Kidney capillary endothelial cell (primary cell): Measurements from ENCODE around the gene RAD50.
"Not testable (repeated sequence)": the region's sequence is repeated elsewhere in the genome, so short reads cannot be mapped to it uniquely, and the experiment has no call there.

Source experiments
- DNase-seq: peaks from one replicate; pipeline ENCODE4 v3.0.0-alpha.2; 2018; ENCODE audit warnings: low spot score

RAD50 gene

GRCh38 chr5:132675936-132676689 is 119.3 kb downstream of the RAD50 start:
- DNase-seq: no peak

GRCh38 chr5:132677191-132677590 is 120.4 kb downstream of the RAD50 start:
- peak; percentile 84 for DNase-seq

- no peak for DNase-seq
These were observed 121.1 kb downstream of the RAD50 start for GRCh38 chr5:132677682-132678400.

- DNase-seq: no peak
These were observed 122.0 kb downstream of the RAD50 start for GRCh38 chr5:132678735-132679134.

- DNase-seq: no peak
These were observed 122.4 kb downstream of the RAD50 start for GRCh38 chr5:132679166-132679565.

GRCh38 chr5:132679717-132680380 is 123.1 kb downstream of the RAD50 start:
- DNase-seq: no peak

GRCh38 chr5:132680780-132681475 is 124.2 kb downstream of the RAD50 start:
- no peak for DNase-seq

GRCh38 chr5:132681476-132681831 is 124.7 kb downstream of the RAD50 start:
- DNase-seq: no peak

GRCh38 chr5:132681983-132682382 is 125.2 kb downstream of the RAD50 start:
- no peak for DNase-seq

GRCh38 chr5:132684491-132684890 is 127.7 kb downstream of the RAD50 start:
- no peak for DNase-seq

- no peak for DNase-seq
These were observed 128.3 kb downstream of the RAD50 start for GRCh38 chr5:132684922-132685720.

- no peak for DNase-seq
These were observed 129.4 kb downstream of the RAD50 start for GRCh38 chr5:132686193-132686592.

GRCh38 chr5:132687995-132688394 is 131.2 kb downstream of the RAD50 start:
- no peak for DNase-seq

- no peak for DNase-seq
These were observed 132.0 kb downstream of the RAD50 start for GRCh38 chr5:132688536-132689339.

GRCh38 chr5:132689513-132689912 is 132.7 kb downstream of the RAD50 start:
- DNase-seq: no peak

- DNase-seq: no peak
These were observed 133.4 kb downstream of the RAD50 start for GRCh38 chr5:132690156-132690555.

GRCh38 chr5:132691755-132692631 is 135.2 kb downstream of the RAD50 start:
- not testable (repeated sequence) for DNase-seq

- DNase-seq: no peak
These were observed 135.8 kb downstream of the RAD50 start for GRCh38 chr5:132692632-132692967.
